ENCODE data around the gene CSNK1D. TPM values are rescaled to one million over a fixed set of nuclear protein-coding genes. Genes with fewer than 3 reads are reported as not detected.
A peak's percentile ranks its signal among the peaks of the same experiment; 100 is the strongest.

The CSNK1D gene
- total RNA-seq, 1 experiment from 2014 or later = 137 TPM

DNA sequence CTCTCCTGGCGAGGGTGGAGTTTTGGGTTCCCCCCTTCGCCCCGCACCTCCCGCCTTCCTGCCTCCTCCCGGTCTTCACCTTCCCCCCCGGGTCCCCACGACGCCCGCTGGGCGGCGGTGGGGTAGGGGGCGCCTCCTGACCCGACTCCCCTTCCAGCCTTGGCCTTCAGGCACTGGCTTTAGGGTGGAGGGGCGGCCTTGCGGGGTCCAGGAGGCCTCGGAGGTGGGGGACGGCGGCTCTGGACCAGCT lies 42.3 kb downstream of the CSNK1D start:
- no peaks in the 10 kb centered on the region for H3K9me3 ChIP-seq (ENCODE audit: control insufficient read depth, low read depth, low read length)
- no peak overlapping the region for H2BK12ac ChIP-seq (ENCODE audit: insufficient read length, low read depth, low read length)
- Mint-ChIP-seq H3K4me1 (peaks cover 4 to 14% of the 10 kb centered on the region in 2 experiments), H3K27me3 (ENCODE audit: low read depth) (peaks cover 43% of the 10 kb centered on the region), H3K4me3 (no peak overlapping the region; a peak in 1 of 5 replicates), H3K9me3 (no peaks in the 10 kb centered on the region), H3K36me3 (ENCODE audit: insufficient read depth in 1 of 3, low read depth in 3 of 3) (no peaks in the 10 kb centered on the region), H3K27ac (no peak overlapping the region)
- no peak overlapping the region for H3K14ac ChIP-seq (ENCODE audit: insufficient read depth, low read length)
- no peaks in the 10 kb centered on the region for H3K79me2 ChIP-seq (ENCODE audit: insufficient read depth, low read length)
- no peak overlapping the region for H3K4ac ChIP-seq (ENCODE audit: low read depth, low read length)
- peaks cover 22% of the 10 kb centered on the region; the same call in 1 of the 2 replicates for H3K27me3 ChIP-seq (ENCODE audit: insufficient read depth, low read length)
- H2AFZ ChIP-seq (ENCODE audit: low read length) = no peak overlapping the region
- H2BK20ac ChIP-seq (ENCODE audit: low read depth, low read length, poor library complexity, severe bottlenecking) = no peak overlapping the region
- H3K9ac ChIP-seq (ENCODE audit: extremely low read depth, insufficient read length, low read length) = no peak overlapping the region
- H2AK5ac ChIP-seq (ENCODE audit: insufficient read length, low read length) = no peak overlapping the region
- H4K20me1 ChIP-seq (ENCODE audit: control insufficient read depth, insufficient read depth, insufficient read length) = no peaks in the 10 kb centered on the region
- WGBS (ENCODE audit: extremely low coverage, insufficient read length, low lambda C conversion rate) = no CpG with 5 or more reads among the region's 18 CpGs
- peak overlapping the region; percentile 5 for H3K4me2 ChIP-seq (ENCODE audit: insufficient read depth, insufficient read length, low read length)
- H2BK120ac ChIP-seq (ENCODE audit: low read depth, low read length, poor library complexity, severe bottlenecking) = no peak overlapping the region
- H3K23me2 ChIP-seq (ENCODE audit: insufficient read length, low read depth, low read length, poor library complexity, severe bottlenecking) = peaks cover 11% of the 10 kb centered on the region
- H2BK5ac ChIP-seq (ENCODE audit: insufficient read length, low read length) = no peak overlapping the region
- no peak overlapping the region for H4K91ac ChIP-seq (ENCODE audit: insufficient read length, low read depth, low read length)
- H3K56ac ChIP-seq (ENCODE audit: insufficient read length, low read depth, low read length) = no peak overlapping the region
- no peaks in the 10 kb centered on the region for H3K79me1 ChIP-seq (ENCODE audit: insufficient read depth, low read depth, low read length, poor library complexity, severe bottlenecking)
- H4K8ac ChIP-seq (replicated peaks; ENCODE audit: insufficient read length, low read depth, low read length) = no peak overlapping the region
- H3K23ac ChIP-seq (ENCODE audit: insufficient read length, low read depth, low read length) = no peak overlapping the region
- H3K4me1 ChIP-seq (ENCODE audit: insufficient read depth, low read length) = no peaks in the 10 kb centered on the region
- no peak for DNase-seq
- H3K18ac ChIP-seq (ENCODE audit: insufficient read length, low read depth, low read length) = no peak overlapping the region
- H2BK15ac ChIP-seq (ENCODE audit: low read depth, low read length) = no peak overlapping the region
- no peak overlapping the region for H4K5ac ChIP-seq (ENCODE audit: insufficient read length, low read depth, low read length)
- no peak overlapping the region for H3K27ac ChIP-seq (ENCODE audit: insufficient read length, low read depth, low read length)
- no peak overlapping the region for H3T11ph ChIP-seq (ENCODE audit: low read length)
- TF ChIP-seq, protein P1, sequence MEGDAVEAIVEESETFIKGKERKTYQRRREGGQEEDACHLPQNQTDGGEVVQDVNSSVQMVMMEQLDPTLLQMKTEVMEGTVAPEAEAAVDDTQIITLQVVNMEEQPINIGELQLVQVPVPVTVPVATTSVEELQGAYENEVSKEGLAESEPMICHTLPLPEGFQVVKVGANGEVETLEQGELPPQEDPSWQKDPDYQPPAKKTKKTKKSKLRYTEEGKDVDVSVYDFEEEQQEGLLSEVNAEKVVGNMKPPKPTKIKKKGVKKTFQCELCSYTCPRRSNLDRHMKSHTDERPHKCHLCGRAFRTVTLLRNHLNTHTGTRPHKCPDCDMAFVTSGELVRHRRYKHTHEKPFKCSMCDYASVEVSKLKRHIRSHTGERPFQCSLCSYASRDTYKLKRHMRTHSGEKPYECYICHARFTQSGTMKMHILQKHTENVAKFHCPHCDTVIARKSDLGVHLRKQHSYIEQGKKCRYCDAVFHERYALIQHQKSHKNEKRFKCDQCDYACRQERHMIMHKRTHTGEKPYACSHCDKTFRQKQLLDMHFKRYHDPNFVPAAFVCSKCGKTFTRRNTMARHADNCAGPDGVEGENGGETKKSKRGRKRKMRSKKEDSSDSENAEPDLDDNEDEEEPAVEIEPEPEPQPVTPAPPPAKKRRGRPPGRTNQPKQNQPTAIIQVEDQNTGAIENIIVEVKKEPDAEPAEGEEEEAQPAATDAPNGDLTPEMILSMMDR (conservative IDR thresholded peaks at IDR 0.05) = no peak

Data from H9 (cell line).